HepG2 (cell line): Measurements from ENCODE around the gene IFT122. TPM values are rescaled to one million over a fixed set of nuclear protein-coding genes. Genes with fewer than 3 reads are reported as not detected.

ENCODE experiments used
- ATAC-seq: fragments of 200-7000 bp; cut with Tn5 transposase; 3 replicates; pipeline ENCODE4 v1.9.1; 2020; ENCODE audit warnings: mild to moderate bottlenecking, moderate library complexity
- BruUV-seq: library from RNA; stranded (reverse); fragments of 400-500 nt; replicated peaks from 2 replicates; lab custom pipeline; 2021; lab: Mats Ljungman, UMichigan
- CTCF ChIA-PET: fragments of 300-600 bp; formaldehyde crosslinking; extraction: SDS; loops from one replicate; lab custom pipeline; 2021; ENCODE audit warnings: low total read pairs, inconsistent platforms, low intra/inter-chr PET ratio; lab: Yijun Ruan, JAX
- POLR2A ChIA-PET: fragments of 350-600 bp; sonication (Branson Sonifier 250); formaldehyde crosslinking; loops from one replicate; lab custom pipeline; 2020; ENCODE audit warnings: antibody characterized with exemption, inconsistent platforms; lab: Yijun Ruan, JAX
- DNase-seq: peaks from one replicate; pipeline ENCODE4 v3.0.0-alpha.2; 2015; ENCODE audit warnings: low spot score
- FAIRE-seq: peaks from 3 replicates; lab custom pipeline; 2011; peaks lifted over from hg19 to GRCh38; lab: Jason Lieb, UNC
- H2AFZ ChIP-seq: one replicate; pipeline ENCODE4 v1.6.1; 2011; ENCODE audit warnings: low read length, inconsistent platforms
- H3K27ac ChIP-seq: fragments of 300-600 bp; 3 replicates; pipeline ENCODE4 v1.8.0; 2011; ENCODE audit warnings: mixed run types, mild to moderate bottlenecking, mixed read lengths, low read length, inconsistent platforms; ENCODE audit not compliant: insufficient read depth; ENCODE audit errors: extremely low read length
- H3K27me3 ChIP-seq, 2 experiments: fragments of 200-600 bp in 1 of 2; 2 replicates in 1 of 2; 3 replicates in 1 of 2; pipeline versions ENCODE4 v1.6.0 to v1.8.0; 2011; ENCODE audit warnings: low read length in 2 of 2, mild to moderate bottlenecking in 2 of 2, moderate library complexity in 2 of 2, inconsistent platforms in 1 of 2; ENCODE audit not compliant: insufficient read depth in 2 of 2, control insufficient read depth in 1 of 2
- H3K36me3 ChIP-seq, 2 experiments: fragments of 200-600 bp in 1 of 2; replicated peaks in 1 of 2; 2 replicates in 1 of 2; 3 replicates in 1 of 2; pipeline versions ENCODE4 v1.5.1 to v1.8.0; 2011; ENCODE audit warnings: low read length in 2 of 2, inconsistent platforms in 1 of 2; ENCODE audit not compliant: insufficient read depth in 2 of 2, control insufficient read depth in 1 of 2
- H3K4me1 ChIP-seq: 2 replicates; pipeline ENCODE4 v1.5.1; 2012; ENCODE audit warnings: low read length, inconsistent platforms; ENCODE audit not compliant: insufficient read depth
- H3K4me2 ChIP-seq: 2 replicates; pipeline ENCODE4 v1.6.0; 2011; ENCODE audit warnings: low read depth, low read length, inconsistent platforms
- H3K4me3 ChIP-seq, 3 experiments: fragments of 200-600 bp in 1 of 3; sonication (generic), shearing (Covaris generic) in 1 of 3; replicated peaks in 1 of 3; 2 replicates each; pipeline ENCODE4 v1.5.1; 2011 to 2016; ENCODE audit warnings: low read length in 3 of 3, inconsistent platforms in 2 of 3, low read depth in 2 of 3, mild to moderate bottlenecking in 2 of 3, control low read depth in 1 of 3, mixed read lengths in 1 of 3; ENCODE audit not compliant: insufficient read depth in 1 of 3
- H3K79me2 ChIP-seq: one replicate; pipeline ENCODE4 v1.6.1; 2011; ENCODE audit warnings: low read length, inconsistent platforms; ENCODE audit not compliant: insufficient read depth
- H3K9ac ChIP-seq: 2 replicates; pipeline ENCODE4 v1.6.0; 2011; ENCODE audit warnings: mild to moderate bottlenecking, low read depth, low read length, inconsistent platforms; ENCODE audit not compliant: insufficient read depth
- H3K9me3 ChIP-seq: 2 replicates; pipeline ENCODE4 v1.5.1; 2012; ENCODE audit warnings: mild to moderate bottlenecking, low read length
- H4K20me1 ChIP-seq: 2 replicates; pipeline ENCODE4 v1.6.0; 2011; ENCODE audit warnings: inconsistent platforms, mild to moderate bottlenecking, low read length, moderate library complexity; ENCODE audit not compliant: insufficient read depth
- CENPT ChIP-seq: sonication (generic); formaldehyde crosslinking; IDR thresholded peaks from 2 replicates; pipeline ENCODE4 v1.8.0; 2022; ENCODE audit warnings: low read depth, mild to moderate bottlenecking, moderate library complexity, missing genetic modification reagents
- CHCHD3 ChIP-seq: sonication (generic); formaldehyde crosslinking; IDR thresholded peaks from 2 replicates; pipeline ENCODE4 v1.8.0; 2022; ENCODE audit warnings: mild to moderate bottlenecking, missing genetic modification reagents, moderate library complexity
- ZNF432 ChIP-seq: sonication (generic); formaldehyde crosslinking; IDR thresholded peaks from 2 replicates; pipeline ENCODE4 v1.5.0; 2020; ENCODE audit warnings: missing genetic modification reagents, mild to moderate bottlenecking, borderline replicate concordance
- ZNF629 ChIP-seq: sonication (generic); formaldehyde crosslinking; conservative IDR thresholded peaks from 2 replicates; pipeline ENCODE4 v1.5.0; 2020; ENCODE audit warnings: missing genetic modification reagents
- ZNF646 ChIP-seq: sonication (generic); formaldehyde crosslinking; IDR thresholded peaks from 2 replicates; pipeline ENCODE4 v1.9.0; 2021; ENCODE audit warnings: mild to moderate bottlenecking, missing genetic modification reagents
- whole genome bisulfite sequencing: methylation state at CpG from one replicate; pipeline ENCODE4 v1.1.6; 2017; ENCODE audit warnings: low lambda C conversion rate; 5-methylcytosine and 5-hydroxymethylcytosine counted together
- in situ Hi-C: cut with HindIII; loops from 2 replicates; pipeline ENCODE4 v1.10.0; 2017; ENCODE audit warnings: low pct_unique_long_range_greater_than_20kb; ENCODE audit not compliant: extremely low pct_ligation_motif_present
- intact Hi-C: fragments of 100-400 bp; cut with micrococcal nuclease; formaldehyde crosslinking; loops from one replicate; pipeline ENCODE4 v1.10.0; 2022; ENCODE audit not compliant: unreplicated experiment
- polyA plus RNA-seq, 8 experiments: library from polyadenylated mRNA; depleted of rRNA in 3 of 8; stranded (reverse) in 7 of 8; unstranded in 1 of 8; fragments of >200 nt; fragmentation: Illumina TruSeq in 4 of 8; extraction: Trizol in 4 of 8; gene quantifications; 2 replicates each; pipeline versions ENCODE4 v1.2.1 to v1.2.3, GENCODE V29; 2011 to 2016; ENCODE audit warnings: low read depth in 4 of 8, missing spikeins in 1 of 8, mixed read lengths in 1 of 8; ENCODE audit not compliant: insufficient read depth in 1 of 8
- total RNA-seq, 5 experiments: library from RNA; depleted of rRNA; stranded (reverse); fragments of >200 nt; fragmentation: Illumina TruSeq; extraction: Trizol; gene quantifications; 2 replicates each; pipeline ENCODE4 v1.2.3, GENCODE V29; 2016; ENCODE audit warnings: low read depth in 1 of 5

IFT122 gene
- total and polyA plus RNA-seq, 2 of the 13 experiments (the other 11 are each of a cell fraction or from before 2014, with no cell fraction given), result 10.1 to 10.3 TPM

GRCh38 chr3:129529436-129530210 is 89.6 kb downstream of the IFT122 start:
- Histone ChIP-seq H3K4me3 (no peak overlapping the region; a peak in 1 of 6 replicates), H3K9ac (no peak overlapping the region), H3K27ac (no peak overlapping the region), H3K4me2 (no peak overlapping the region), H3K4me1 (peaks cover 49% of the 10 kb centered on the region), H3K79me2 (no peaks in the 10 kb centered on the region), H4K20me1 (no peaks in the 10 kb centered on the region), H2AFZ (no peak overlapping the region), H3K36me3 (no peaks in the 10 kb centered on the region), H3K27me3 (no peaks in the 10 kb centered on the region; a peak in 1 of 5 replicates), H3K9me3 (no peaks in the 10 kb centered on the region)
- no peak for ATAC-seq
- DNase-seq, result no peak
- TF ChIP-seq ZNF629 (CRISPR knock-in tag) (peak; percentile 43; the same call in 1 of the 2 replicates), ZNF432 (CRISPR knock-in tag) (no peak)
- intact Hi-C loops (no loop called here), in situ Hi-C loops (no loop called here)
- no peak for FAIRE-seq
- ChIA-PET CTCF (no interaction called here), POLR2A (no interaction called here)
- whole genome bisulfite sequencing, result 82% methylated on average over 11 of the region's 12 CpGs
- BruUV-seq, result no TSS peak

- no peak overlapping the region for H3K27ac ChIP-seq
- no peak for DNase-seq
- ChIA-PET CTCF (no interaction called here), POLR2A (interaction anchor here (1.5 kb wide), 1 partner anchor 66 kb away, joined by 4 read pairs; no protein-coding TSS in a partner anchor)
- intact Hi-C loops, result no loop called here
- H3K4me2 ChIP-seq, result no peak overlapping the region; the same call in 1 of the 2 replicates
- no TSS peak for BruUV-seq
- in situ Hi-C loops, result no loop called here
- H3K79me2 ChIP-seq, result no peaks in the 10 kb centered on the region
- peak; percentile 34 for FAIRE-seq
- H2AFZ ChIP-seq, result no peak overlapping the region
- ATAC-seq, result no peak
- no peak overlapping the region; a peak in 1 of 6 replicates for H3K4me3 ChIP-seq
- no peaks in the 10 kb centered on the region for H3K36me3 ChIP-seq
- no peak overlapping the region for H3K9ac ChIP-seq
- WGBS, result 14% methylated on average over 6 of the region's 6 CpGs
- H4K20me1 ChIP-seq, result no peaks in the 10 kb centered on the region
- H3K27me3 ChIP-seq, result no peaks in the 10 kb centered on the region; a peak in 1 of 5 replicates
- no peaks in the 10 kb centered on the region for H3K9me3 ChIP-seq
- peaks cover 53% of the 10 kb centered on the region for H3K4me1 ChIP-seq
- no peak for TF ChIP-seq CENPT
- peak; percentile 84 for TF ChIP-seq ZNF646 (CRISPR knock-in tag)
- no peak for TF ChIP-seq CHCHD3
Observed at GRCh38 chr3:129530251-129530791, 90.3 kb downstream of the IFT122 start.
